Neural cell (in vitro differentiated cells): ENCODE measurements around the gene ALDH1A1.

Source experiments
- CTCF ChIP-seq: fragments of 450-650 bp; IDR thresholded peaks from 2 replicates; pipeline ENCODE4 v1.5.1; 2014; ENCODE audit warnings: antibody characterized with exemption, mild to moderate bottlenecking, moderate library complexity; ENCODE audit not compliant: poor library complexity, severe bottlenecking
- EP300 ChIP-seq: fragments of 450-650 bp; conservative IDR thresholded peaks from 2 replicates; pipeline ENCODE4 v1.6.1; 2014; ENCODE audit warnings: antibody characterized with exemption, mild to moderate bottlenecking, moderate library complexity; ENCODE audit not compliant: poor library complexity, severe bottlenecking
- EZH2 ChIP-seq: fragments of 200-600, 300-800 bp; shearing (Covaris generic), sonication (generic); IDR thresholded peaks from 2 replicates; pipeline ENCODE4 v1.6.1; 2014; ENCODE audit warnings: antibody characterized with exemption, low read length, borderline replicate concordance, mild to moderate bottlenecking; ENCODE audit not compliant: insufficient read depth, poor library complexity, severe bottlenecking
- MXI1 ChIP-seq: fragments of 450-650 bp; conservative IDR thresholded peaks from 2 replicates; pipeline ENCODE4 v1.6.1; 2014; ENCODE audit warnings: antibody characterized with exemption, mild to moderate bottlenecking; ENCODE audit not compliant: poor library complexity, severe bottlenecking
- POLR2AphosphoS5 ChIP-seq: IDR thresholded peaks from 2 replicates; pipeline ENCODE4 v1.6.1; 2012

- TF ChIP-seq CTCF (no peak), EP300 (no peak), POLR2AphosphoS5 (no peak), MXI1 (no peak), EZH2 (no peak)
Measured at GRCh38 chr9:72947984-72948465, 4.8 kb downstream of the ALDH1A1 start.
